ENCODE measurements around the gene RAD51AP2. TPM values are rescaled to one million over a fixed set of nuclear protein-coding genes. Genes with fewer than 3 reads are reported as not detected.

Gene RAD51AP2
- total and polyA plus RNA-seq, 8 donors, result 0.12 to 0.85 (median 0.56) TPM; not detected in 1

DNA sequence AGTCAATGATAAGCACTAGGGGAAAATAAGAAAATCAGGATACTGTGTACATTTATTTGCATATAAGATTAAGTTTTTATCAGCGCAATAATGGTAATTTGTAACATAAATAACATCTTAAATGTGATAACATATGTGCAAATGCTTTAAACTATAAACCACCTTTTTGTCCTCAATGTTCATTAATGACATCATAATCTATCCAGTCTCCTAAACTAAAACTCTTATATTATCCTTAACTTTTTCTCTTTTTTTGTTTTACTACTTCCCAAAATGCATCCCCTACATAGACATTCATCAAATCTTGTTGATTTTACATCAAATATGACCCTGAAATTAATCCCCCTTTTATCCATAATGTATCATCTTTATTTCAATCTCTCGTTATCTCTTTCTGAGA is 3.4 kb upstream of the RAD51AP2 start:
- DNase-seq, result no peak
- Histone ChIP-seq H3K27me3 (peaks cover 9 to 38% of the 10 kb centered on the region in 2 donors), H3K4me1 (peaks cover 0 to 7% of the 10 kb centered on the region in 2 donors), H3K36me3 (no peaks in the 10 kb centered on the region), H3K27ac (no peak overlapping the region), H3K9me3 (no peaks in the 10 kb centered on the region), H3K4me3 (no peak overlapping the region)
- TF ChIP-seq, protein P1, sequence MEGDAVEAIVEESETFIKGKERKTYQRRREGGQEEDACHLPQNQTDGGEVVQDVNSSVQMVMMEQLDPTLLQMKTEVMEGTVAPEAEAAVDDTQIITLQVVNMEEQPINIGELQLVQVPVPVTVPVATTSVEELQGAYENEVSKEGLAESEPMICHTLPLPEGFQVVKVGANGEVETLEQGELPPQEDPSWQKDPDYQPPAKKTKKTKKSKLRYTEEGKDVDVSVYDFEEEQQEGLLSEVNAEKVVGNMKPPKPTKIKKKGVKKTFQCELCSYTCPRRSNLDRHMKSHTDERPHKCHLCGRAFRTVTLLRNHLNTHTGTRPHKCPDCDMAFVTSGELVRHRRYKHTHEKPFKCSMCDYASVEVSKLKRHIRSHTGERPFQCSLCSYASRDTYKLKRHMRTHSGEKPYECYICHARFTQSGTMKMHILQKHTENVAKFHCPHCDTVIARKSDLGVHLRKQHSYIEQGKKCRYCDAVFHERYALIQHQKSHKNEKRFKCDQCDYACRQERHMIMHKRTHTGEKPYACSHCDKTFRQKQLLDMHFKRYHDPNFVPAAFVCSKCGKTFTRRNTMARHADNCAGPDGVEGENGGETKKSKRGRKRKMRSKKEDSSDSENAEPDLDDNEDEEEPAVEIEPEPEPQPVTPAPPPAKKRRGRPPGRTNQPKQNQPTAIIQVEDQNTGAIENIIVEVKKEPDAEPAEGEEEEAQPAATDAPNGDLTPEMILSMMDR (IDR thresholded peaks at IDR 0.05), result no peak
- no peak for ATAC-seq
- intact Hi-C loops (cut with DNase I), result no loop called here

DNA sequence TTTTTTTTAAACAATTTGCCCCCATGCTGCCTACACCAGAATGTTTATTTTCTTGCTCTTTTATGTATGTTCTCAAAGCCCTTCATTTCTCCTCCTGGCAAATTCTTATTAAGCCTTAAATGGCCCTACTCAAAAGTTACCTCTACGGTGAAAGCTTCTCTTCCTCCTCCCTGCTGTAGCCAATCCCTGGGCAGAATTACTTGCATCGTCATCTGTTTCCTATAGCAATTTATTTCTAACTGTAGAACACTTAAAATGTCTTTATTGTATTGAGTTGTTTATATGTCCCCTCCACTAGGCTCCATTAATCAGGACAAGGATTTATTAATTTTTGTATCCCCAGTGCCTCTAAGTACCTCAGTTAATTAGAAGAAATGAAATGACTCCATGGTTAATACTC is 2.5 kb upstream of the RAD51AP2 start:
- no peak for ATAC-seq
- Histone ChIP-seq H3K4me3 (no peak overlapping the region), H3K27me3 (peaks cover 9 to 38% of the 10 kb centered on the region in 2 donors), H3K27ac (no peak overlapping the region), H3K4me1 (peaks cover 0 to 7% of the 10 kb centered on the region in 2 donors), H3K9me3 (no peaks in the 10 kb centered on the region), H3K36me3 (no peaks in the 10 kb centered on the region)
- intact Hi-C loops (cut with DNase I), result no loop called here
- TF ChIP-seq, protein P1 (IDR thresholded peaks at IDR 0.05), result no peak
- DNase-seq, result no peak

DNA sequence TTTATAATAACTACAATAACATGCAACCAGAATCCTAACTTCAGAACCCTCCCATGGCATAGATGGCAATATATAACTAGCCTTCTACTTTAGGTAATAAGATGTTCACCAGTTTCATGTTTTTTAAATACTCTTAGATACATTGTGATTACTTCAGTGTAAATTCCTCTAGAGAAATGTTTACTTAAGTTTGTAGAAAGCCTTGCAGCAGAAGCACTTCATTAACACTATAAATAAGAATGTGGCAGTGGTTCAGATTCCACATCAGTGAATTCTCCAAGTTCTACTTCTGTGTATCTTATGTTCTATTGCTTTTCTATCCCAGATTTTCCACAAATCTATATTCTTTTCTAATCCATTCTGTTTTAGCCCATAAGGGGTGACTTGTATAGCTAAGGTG is 1.2 kb upstream of the RAD51AP2 start:
- H3K4me3 ChIP-seq, result no peak overlapping the region
- intact Hi-C loops (cut with DNase I), result no loop called here
- TF ChIP-seq, protein P1 (IDR thresholded peaks at IDR 0.05), result no peak
- peaks cover 9 to 38% of the 10 kb centered on the region in 2 donors for H3K27me3 ChIP-seq
- peaks cover 0 to 7% of the 10 kb centered on the region in 2 donors for H3K4me1 ChIP-seq
- ATAC-seq, result no peak
- no peaks in the 10 kb centered on the region for H3K36me3 ChIP-seq
- H3K27ac ChIP-seq, result no peak overlapping the region
- H3K9me3 ChIP-seq, result no peaks in the 10 kb centered on the region
- DNase-seq, result peak in 2 of 4 donors; percentile 24 to 26

DNA sequence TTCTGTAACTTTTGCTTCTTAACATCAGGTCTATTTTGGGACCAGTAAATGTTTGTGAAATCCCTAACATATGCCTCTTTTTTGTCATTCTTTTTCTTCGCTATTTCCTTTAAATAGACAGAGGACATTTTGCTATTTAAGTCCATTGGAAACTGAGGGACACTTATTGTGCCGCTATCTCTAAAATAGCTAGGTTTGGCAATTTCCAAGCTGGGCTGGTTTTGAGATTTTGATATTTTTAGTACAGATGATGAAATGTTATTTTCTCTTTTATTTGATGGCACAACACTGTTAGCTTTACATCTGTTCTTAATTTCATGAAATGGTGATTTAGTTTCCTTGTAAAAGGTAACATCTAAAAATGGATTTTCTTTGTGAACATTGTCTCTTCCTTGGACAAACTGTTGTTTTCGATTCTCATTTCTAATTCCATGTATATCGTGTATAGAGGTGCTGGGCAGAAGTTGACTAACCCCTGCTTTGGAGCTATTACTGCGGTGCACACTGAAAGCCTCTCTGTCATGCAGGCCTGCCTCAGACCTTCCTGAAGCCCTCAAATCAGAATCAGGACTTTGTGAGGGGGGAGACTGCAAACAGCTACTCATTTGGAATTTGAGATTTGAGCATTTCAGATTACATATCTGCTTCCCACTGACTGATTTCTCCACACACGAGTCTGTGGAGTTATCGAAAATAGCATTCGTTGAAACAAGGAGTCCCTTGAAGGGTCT is 594 bp downstream of the RAD51AP2 start:
- TF ChIP-seq, protein P1 (IDR thresholded peaks at IDR 0.05), result no peak
- Histone ChIP-seq H3K27ac (peak overlapping the region in 1 of 2 donors; percentile 15), H3K27me3 (peaks cover 9 to 38% of the 10 kb centered on the region in 2 donors), H3K36me3 (no peaks in the 10 kb centered on the region), H3K4me3 (peak overlapping the region; percentile 22 to 27), H3K4me1 (peaks cover 0 to 7% of the 10 kb centered on the region in 2 donors), H3K9me3 (no peaks in the 10 kb centered on the region)
- ATAC-seq (peak; percentile 4), DNase-seq (no peak)
- intact Hi-C loops (cut with DNase I), result no loop called here

DNA sequence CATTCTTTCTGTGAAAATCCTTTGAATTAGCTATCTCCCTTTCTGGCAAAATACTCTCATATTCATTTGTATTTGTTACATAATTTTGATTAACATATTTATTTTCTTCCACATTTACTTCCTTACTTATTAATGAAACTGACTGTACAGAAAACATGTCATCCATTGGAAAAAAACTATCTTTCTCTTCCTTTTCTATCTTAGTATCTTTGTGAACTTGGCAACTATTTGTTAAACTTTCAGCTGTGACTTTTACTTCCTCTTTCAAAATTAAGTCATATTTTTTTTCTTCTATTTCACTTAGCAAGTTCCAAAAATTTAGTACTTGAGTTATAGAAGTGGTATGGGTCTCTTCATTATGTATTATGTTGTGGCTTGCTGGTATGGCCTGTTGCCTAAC is 2.6 kb downstream of the RAD51AP2 start:
- intact Hi-C loops (cut with DNase I), result no loop called here
- peaks cover 0 to 7% of the 10 kb centered on the region in 2 donors for H3K4me1 ChIP-seq
- no peak for DNase-seq

More for the DNA sequence above, 2.6 kb downstream of the RAD51AP2 start:
- Histone ChIP-seq H3K9me3 (no peaks in the 10 kb centered on the region), H3K36me3 (no peaks in the 10 kb centered on the region), H3K27ac (no peak overlapping the region), H3K27me3 (peaks cover 9 to 38% of the 10 kb centered on the region in 2 donors), H3K4me3 (no peak overlapping the region)
- TF ChIP-seq, protein P1 (IDR thresholded peaks at IDR 0.05), result no peak
- no peak for ATAC-seq
